Nephron progenitor cell (in vitro differentiated cells): ENCODE measurements around the gene ARMH4.

Source experiments
- DNase-seq: peaks from one replicate; pipeline ENCODE4 v3.0.0; 2021
- H3K27ac Mint-ChIP-seq: 2 replicates; pipeline ENCODE4 v1.8.0; 2021; ENCODE audit warnings: mild to moderate bottlenecking, moderate library complexity, mixed read lengths
- H3K27me3 Mint-ChIP-seq: 2 replicates; pipeline ENCODE4 v1.8.0; 2021; ENCODE audit warnings: mild to moderate bottlenecking, low read depth, mixed read lengths; ENCODE audit not compliant: poor library complexity
- H3K36me3 Mint-ChIP-seq: 2 replicates; pipeline ENCODE4 v1.8.0; 2021; ENCODE audit warnings: low read depth, mixed read lengths
- H3K4me1 Mint-ChIP-seq: 2 replicates; pipeline ENCODE4 v1.8.0; 2021; ENCODE audit warnings: mixed read lengths
- H3K4me3 Mint-ChIP-seq: 2 replicates; pipeline ENCODE4 v1.8.0; 2021; ENCODE audit warnings: mild to moderate bottlenecking, moderate library complexity, mixed read lengths
- H3K9me3 Mint-ChIP-seq: 2 replicates; pipeline ENCODE4 v1.8.0; 2021; ENCODE audit warnings: mild to moderate bottlenecking, moderate library complexity, mixed read lengths
- TF ChIP-seq, protein P1 (sequence below): fragments of 200-600 bp; sonication (generic); IDR thresholded peaks from 2 replicates; pipeline ENCODE4 v1.5.0; 2021; ENCODE audit warnings: antibody characterized with exemption

The ARMH4 gene

GRCh38 chr14:57974896-57975295 lies 177.1 kb downstream of the ARMH4 start:
- Mint-ChIP-seq H3K27me3 (peaks cover 7% of the 10 kb centered on the region), H3K9me3 (no peaks in the 10 kb centered on the region), H3K27ac (no peak overlapping the region), H3K4me3 (no peak overlapping the region), H3K36me3 (no peaks in the 10 kb centered on the region), H3K4me1 (no peaks in the 10 kb centered on the region)
- TF ChIP-seq, protein P1, sequence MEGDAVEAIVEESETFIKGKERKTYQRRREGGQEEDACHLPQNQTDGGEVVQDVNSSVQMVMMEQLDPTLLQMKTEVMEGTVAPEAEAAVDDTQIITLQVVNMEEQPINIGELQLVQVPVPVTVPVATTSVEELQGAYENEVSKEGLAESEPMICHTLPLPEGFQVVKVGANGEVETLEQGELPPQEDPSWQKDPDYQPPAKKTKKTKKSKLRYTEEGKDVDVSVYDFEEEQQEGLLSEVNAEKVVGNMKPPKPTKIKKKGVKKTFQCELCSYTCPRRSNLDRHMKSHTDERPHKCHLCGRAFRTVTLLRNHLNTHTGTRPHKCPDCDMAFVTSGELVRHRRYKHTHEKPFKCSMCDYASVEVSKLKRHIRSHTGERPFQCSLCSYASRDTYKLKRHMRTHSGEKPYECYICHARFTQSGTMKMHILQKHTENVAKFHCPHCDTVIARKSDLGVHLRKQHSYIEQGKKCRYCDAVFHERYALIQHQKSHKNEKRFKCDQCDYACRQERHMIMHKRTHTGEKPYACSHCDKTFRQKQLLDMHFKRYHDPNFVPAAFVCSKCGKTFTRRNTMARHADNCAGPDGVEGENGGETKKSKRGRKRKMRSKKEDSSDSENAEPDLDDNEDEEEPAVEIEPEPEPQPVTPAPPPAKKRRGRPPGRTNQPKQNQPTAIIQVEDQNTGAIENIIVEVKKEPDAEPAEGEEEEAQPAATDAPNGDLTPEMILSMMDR, result no peak
- DNase-seq, result no peak

DNA sequence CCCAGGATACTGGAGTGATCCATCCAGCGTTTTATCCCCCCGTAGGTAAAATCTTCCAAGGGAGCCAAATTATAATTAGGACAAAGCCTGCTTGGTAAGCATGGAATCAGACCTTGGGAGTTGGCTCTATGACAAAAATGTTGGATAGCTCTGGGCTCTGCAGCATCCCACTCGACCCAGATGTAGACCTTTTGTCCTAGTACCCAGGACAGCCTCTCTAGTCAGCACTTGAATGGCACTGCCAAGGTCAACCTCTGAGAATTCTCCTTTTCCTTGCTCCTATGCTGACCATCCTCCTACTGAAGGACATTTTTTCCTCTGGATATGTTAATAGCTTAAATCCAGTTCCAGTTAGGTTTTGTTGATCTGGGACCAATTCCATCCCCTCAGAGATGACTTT lies 181.4 kb downstream of the ARMH4 start:
- Mint-ChIP-seq H3K9me3 (no peaks in the 10 kb centered on the region), H3K4me1 (no peaks in the 10 kb centered on the region), H3K36me3 (no peaks in the 10 kb centered on the region), H3K27me3 (peaks cover 7% of the 10 kb centered on the region), H3K4me3 (no peak overlapping the region), H3K27ac (no peak overlapping the region)
- no peak for DNase-seq
- TF ChIP-seq, protein P1, result no peak

DNA sequence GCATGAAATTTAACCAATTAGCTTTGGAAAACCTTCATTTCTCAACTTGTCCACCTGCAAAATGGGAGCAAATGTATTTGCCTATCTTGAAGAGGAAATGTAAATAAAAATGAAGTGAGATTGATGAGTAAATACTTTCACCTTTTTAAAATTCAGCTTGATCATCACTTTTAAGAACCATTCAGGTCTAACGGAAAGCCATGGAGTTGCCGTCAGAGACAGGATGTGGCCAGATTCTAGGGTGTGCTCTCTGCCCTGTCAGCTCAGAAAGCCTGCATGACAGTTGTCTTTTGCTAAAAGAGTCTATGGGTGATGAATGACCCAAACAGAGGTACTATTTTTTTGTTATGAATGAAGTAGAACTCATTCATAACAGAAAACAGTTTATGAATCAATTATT lies 181.8 kb downstream of the ARMH4 start:
- no peaks in the 10 kb centered on the region for H3K9me3 Mint-ChIP-seq
- no peaks in the 10 kb centered on the region for H3K36me3 Mint-ChIP-seq
- DNase-seq, result no peak
- TF ChIP-seq, protein P1, result no peak
- H3K4me3 Mint-ChIP-seq, result no peak overlapping the region
- peaks cover 7% of the 10 kb centered on the region for H3K27me3 Mint-ChIP-seq
- no peak overlapping the region for H3K27ac Mint-ChIP-seq
- H3K4me1 Mint-ChIP-seq, result no peaks in the 10 kb centered on the region

DNA sequence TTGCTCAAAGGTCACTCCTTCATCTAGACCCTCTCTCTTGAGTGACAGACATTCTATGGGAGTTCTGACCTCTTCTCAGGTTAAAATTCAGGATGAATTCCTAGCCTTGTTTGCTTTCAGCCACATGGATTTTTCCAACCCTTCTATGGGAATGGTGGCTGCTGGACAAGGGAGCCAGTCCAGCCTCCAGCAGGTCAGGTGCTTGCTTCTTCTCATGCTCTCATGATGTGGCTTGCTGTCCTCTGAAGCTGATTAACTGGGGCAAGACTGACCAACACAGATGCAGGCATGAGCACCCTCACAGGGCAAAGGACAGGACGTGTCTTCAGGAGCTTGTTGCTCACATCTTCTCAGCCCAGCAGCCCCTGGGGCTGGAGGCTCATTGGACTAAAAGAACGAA lies 188.9 kb downstream of the ARMH4 start:
- DNase-seq, result no peak
- Mint-ChIP-seq H3K4me3 (no peak overlapping the region), H3K9me3 (no peaks in the 10 kb centered on the region), H3K27me3 (peaks cover 7% of the 10 kb centered on the region), H3K36me3 (no peaks in the 10 kb centered on the region), H3K4me1 (peaks cover 44% of the 10 kb centered on the region), H3K27ac (peak overlapping the region; percentile 50)
- TF ChIP-seq, protein P1, result no peak

GRCh38 chr14:57962325-57963035 lies 189.5 kb downstream of the ARMH4 start:
- H3K9me3 Mint-ChIP-seq, result no peaks in the 10 kb centered on the region
- TF ChIP-seq, protein P1, result peak; percentile 39
- peaks cover 7% of the 10 kb centered on the region for H3K27me3 Mint-ChIP-seq
- no peak overlapping the region for H3K4me3 Mint-ChIP-seq
- no peaks in the 10 kb centered on the region for H3K36me3 Mint-ChIP-seq
- H3K4me1 Mint-ChIP-seq, result peaks cover 44% of the 10 kb centered on the region
- DNase-seq, result peak; percentile 60
- no peak overlapping the region for H3K27ac Mint-ChIP-seq

- no peak for DNase-seq
- peak overlapping the region; percentile 92 for H3K27ac Mint-ChIP-seq
- H3K9me3 Mint-ChIP-seq, result peaks cover 1% of the 10 kb centered on the region
- no peaks in the 10 kb centered on the region for H3K36me3 Mint-ChIP-seq
- no peak overlapping the region for H3K4me3 Mint-ChIP-seq
- peaks cover 44% of the 10 kb centered on the region for H3K4me1 Mint-ChIP-seq
- TF ChIP-seq, protein P1, result no peak
- peaks cover 7% of the 10 kb centered on the region for H3K27me3 Mint-ChIP-seq
Observed at GRCh38 chr14:57961786-57962060, 190.3 kb downstream of the ARMH4 start.
